ENCODE results near the gene CADM2.

CADM2 gene

DNA sequence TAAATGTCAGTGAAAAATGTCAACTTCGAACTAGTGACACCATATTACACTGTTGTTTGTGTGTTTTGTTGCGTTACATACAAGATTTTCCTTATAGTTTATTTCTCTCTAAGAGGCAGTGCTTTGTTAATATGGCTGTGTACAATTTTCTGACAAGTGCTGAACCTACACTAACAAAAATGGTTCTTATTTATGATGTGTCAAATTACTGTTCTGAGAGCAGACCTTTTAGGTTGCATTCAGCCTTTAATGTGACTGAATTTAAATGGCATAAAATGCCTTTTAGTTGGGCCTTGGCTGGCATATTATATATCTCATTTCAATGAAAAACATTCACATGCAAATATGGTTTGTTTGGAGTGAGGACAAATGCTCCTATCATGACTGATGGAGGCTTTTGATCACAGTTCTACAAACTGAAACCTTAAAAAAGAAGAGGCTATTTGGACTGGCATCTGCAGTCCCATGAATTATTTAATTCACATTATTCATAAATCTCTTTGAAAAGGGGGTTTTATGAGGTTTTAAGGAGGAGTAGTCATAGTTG lies 750.6 kb downstream of the CADM2 start:
- no peak for DNase-seq

- DNase-seq = no peak
Observed at GRCh38 chr3:85710490-85710889, 751.7 kb downstream of the CADM2 start.

GRCh38 chr3:85721409-85722145 lies 762.8 kb downstream of the CADM2 start:
- no peak for DNase-seq

- DNase-seq = no peak
Observed at GRCh38 chr3:85725809-85726208, 767.0 kb downstream of the CADM2 start.

DNA sequence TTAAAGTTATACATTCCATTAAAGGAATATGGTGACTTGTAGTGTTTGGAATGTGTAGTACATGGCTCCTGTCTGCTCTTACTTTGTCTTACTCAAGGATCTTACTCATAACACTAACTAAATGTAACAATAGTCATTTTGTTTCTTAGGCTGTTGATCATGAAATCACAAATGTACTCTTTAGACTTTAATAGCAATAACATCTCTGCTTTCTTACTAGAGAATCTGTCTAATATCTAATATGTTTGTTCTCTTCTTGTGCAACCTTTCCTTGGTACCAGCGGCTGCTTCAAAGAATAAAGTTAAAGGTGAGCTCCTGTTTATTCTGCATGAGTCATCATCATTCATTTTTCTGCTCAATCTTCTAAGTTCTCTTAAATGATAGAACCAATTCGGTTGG lies 767.5 kb downstream of the CADM2 start:
- no peak for DNase-seq

DNA sequence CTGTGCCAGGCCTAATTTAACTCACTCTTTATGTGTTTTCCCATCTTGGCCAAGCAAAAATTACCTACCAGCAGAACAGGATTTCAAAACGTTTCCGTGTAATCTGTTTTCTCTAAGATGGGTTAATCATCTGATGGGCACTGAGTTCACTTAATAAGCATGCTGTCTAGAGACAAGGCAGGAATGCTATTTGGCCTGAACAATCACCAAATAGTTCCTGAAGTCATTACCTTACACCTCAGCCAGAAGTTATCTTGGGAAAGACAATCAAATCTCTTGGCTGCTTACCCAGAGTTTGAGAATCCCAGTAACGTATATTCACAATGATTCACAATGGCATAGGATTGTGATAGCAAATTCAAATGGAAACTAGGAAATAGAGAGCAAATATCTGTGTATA lies 779.1 kb downstream of the CADM2 start:
- DNase-seq = no peak

DNA sequence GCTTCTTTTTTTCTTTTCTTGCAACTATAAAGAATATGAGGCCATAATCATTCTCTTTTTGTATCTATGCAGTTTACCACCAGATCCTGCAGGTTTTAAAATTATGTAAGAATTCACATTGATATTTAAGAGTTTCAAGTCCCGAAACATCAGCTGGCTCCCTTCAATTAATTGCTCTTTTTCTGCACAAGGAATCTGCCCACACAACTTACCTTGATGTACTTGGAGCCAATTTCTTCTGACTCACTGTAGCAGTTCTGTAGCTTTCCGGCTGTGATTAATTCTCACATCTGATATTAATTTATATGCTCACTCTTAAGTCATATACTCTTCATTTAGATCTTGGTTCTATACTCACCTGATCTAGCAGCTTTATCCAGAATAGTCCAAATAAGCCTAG lies 781.8 kb downstream of the CADM2 start:
- no peak for DNase-seq

DNA sequence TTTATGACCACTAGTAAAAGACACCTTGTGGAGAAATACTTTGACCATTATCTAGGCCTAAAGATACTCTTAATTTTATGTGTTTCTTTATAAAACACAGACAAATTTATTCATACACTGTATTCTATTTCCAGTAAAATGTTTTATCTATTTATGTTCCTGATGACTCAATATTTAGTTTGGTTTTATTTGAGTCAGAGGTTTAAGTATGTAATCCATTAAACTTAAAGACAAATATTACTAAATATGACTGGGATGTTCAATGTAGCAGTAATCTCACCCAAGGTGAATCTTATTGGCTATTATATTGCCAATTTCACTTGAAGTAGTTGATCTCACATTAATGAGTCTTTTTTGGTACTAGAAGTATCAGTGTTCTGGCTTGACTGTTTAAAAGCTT lies 799.7 kb downstream of the CADM2 start:
- no peak for DNase-seq

- DNase-seq = no peak
Observed at GRCh38 chr3:85760342-85760741, 801.6 kb downstream of the CADM2 start.

DNA sequence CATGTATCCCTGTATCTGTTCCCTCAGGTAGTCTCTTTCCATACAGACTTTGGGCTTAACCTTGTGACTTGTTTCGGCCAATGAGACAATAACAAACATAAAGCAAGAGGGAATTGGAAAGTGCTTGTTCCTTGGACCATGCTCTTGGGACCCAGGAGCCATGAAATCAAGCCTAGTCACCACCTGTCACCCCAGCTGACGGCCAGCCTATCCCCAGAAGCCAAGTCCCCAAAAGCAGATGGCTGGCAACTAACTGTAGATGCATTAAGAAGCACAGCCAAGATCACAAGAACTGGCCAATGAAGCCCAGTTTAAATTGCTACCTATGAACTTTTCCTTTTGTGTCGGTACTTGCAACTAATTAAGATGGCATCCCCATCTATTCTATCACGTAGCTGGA lies 822.0 kb downstream of the CADM2 start:
- no peak for DNase-seq

DNA sequence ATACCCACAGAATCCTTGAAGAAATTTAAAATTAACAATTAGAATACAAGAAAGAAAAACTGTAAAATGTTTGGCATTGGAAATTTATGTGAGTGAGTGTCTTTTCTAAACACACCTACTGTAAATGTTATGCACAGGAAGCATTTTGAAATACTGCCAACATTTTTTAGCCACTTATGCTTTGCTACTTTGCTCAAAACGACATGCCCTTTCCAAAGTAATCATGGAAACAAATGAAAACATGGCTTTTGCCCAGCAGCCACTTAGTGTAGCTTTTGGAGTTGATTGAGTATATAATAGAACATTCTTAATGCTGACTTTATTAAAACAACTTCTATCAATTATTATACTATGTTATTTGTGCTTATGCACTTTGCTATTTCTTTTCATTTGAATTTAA lies 823.0 kb downstream of the CADM2 start:
- DNase-seq = no peak

DNA sequence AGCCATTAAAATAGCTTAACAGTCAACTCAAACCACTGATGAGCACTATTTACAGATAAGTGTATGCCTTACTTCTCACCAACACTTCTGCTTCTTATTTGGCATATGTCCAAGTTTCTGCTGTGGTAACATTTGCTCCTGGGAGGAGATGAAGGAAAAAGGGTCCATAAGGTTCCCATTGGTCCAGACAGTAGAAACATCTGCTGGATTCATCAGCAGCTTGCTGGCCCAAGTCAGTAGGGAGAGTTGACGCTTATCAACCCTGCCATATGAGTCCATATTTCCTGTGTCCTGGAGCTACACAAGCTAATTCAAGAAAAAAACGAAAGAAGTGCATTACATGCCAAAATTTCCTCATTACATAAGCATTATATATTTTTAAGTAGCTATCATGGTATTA lies 824.5 kb downstream of the CADM2 start:
- no peak for DNase-seq

DNA sequence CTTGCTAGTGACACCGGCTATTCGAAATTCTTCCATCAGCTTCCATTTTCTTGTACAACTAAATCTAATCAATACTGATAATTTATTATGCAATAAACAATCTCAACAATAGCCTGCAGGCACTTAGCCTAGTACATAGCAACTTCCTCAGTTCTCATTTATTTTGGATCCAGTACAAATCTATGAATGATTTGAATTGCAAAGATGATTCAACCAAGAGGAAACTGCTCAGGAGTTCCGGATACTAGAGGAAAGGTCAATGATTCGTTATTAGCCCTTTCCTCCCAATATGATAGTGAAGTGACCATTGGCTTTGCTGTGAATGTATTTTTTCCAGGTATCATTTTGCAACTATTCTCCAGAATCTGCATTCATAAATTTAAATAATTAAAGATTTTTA lies 827.0 kb downstream of the CADM2 start:
- DNase-seq = no peak

DNA sequence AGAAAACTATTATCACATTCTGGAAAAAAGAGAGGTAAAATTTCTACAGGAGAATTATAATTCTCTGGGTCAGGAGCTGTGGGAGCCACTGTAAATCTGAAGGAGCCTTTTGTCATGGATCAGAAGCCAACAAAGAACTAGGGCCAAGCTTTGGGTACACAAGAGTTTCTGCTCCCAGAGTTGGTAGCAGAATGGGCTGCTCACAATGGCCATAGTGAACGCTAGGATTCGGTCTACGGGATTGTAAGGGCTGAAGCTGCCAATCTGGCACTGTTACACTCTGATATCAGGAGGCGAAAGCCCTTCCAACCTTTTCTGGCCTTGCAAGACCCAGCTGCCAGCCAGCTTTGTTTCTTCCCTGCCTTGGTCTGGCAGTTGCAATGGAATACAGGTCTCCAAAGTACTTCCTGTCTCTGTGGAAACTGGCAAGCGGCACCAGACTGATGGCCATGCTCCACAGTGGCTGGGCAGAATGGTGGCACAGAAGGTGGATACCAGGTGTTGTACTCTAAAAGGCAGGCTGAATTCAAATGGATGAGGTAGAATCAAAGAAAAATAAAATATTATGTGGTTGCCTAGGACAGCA lies 831.7 kb downstream of the CADM2 start:
- no peak for DNase-seq

DNA sequence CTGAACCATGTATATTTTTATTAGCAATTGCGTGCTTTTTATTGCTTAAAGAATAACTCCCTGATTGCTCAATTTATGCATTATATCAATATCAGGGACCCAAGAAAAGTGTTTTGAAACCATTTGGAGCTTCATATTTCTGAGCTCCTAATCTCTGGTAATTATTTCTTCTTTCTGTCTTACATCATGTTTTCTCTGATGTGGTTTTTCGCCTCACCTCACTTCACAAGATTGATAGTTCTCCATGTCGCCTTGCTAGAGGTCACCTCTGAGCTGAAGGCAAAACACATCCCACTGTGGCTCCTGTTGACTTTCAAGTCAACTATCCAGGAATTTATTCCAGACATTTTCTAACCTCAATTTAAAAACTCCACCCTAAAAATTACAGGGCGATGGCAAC lies 837.4 kb downstream of the CADM2 start:
- no peak for DNase-seq

DNA sequence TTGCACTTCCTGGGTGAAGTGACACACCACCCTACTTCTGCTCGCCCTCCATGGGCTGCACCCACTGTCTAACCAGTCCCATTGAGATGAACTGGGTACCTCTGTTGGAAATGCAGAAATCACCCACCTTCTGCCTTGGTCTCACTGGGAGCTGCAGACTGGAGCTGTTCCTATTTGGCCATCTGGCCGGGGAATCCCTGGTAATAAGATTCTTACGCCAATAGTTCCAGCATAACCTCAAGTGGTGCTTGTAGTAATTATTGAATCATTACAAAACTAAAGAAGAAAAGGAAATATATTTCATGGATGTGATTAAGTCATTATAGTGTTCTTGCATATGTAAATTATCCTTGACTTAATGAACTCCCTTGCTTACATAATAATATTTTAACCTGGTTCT lies 841.9 kb downstream of the CADM2 start:
- no peak for DNase-seq

- no peak for DNase-seq
Observed at GRCh38 chr3:85801955-85802354, 843.2 kb downstream of the CADM2 start.

DNA sequence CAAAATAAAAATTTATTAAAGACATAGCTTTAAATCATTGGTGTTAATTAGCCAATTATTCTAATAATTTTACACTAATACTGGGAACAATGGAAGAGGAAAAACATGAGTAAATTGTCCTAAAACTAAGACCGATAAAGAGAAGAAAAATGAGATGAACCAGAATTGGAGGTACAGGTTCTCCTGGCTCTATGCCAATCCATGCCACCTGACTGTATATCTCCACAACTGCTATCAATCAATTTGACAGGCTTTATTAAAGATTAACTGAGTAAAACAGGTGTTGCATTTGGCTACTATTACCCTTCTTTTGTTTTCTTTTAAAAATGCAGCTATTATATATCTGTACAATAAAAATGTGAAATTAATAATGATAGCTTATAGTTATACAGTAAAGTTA lies 850.0 kb downstream of the CADM2 start:
- no peak for DNase-seq

- DNase-seq = no peak
Observed at GRCh38 chr3:85821130-85821756, 862.5 kb downstream of the CADM2 start.

- DNase-seq = no peak
Observed at GRCh38 chr3:85835857-85836440, 877.2 kb downstream of the CADM2 start.

GRCh38 chr3:85837402-85837801 lies 878.6 kb downstream of the CADM2 start:
- DNase-seq = no peak

GRCh38 chr3:85838921-85839320 lies 880.1 kb downstream of the CADM2 start:
- no peak for DNase-seq

DNA sequence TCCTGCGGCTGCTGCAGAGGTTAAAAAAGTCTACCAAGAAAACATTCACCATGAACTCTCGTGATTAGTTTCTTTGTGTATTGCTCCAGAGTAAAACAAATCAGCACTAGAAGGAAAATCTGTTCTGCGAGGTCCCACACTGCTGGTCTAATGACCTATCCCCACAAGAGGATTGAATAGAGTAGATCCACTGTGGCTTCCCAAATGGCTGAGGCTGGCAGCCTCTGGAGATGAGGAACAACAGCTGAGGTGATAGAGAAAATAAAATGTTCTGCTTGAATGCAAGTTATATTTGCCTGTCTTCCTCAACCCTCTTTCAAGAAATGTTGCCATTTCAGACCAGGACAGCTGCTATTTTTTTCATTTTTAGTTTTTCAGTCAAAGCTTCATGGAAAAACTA lies 883.3 kb downstream of the CADM2 start:
- no peak for DNase-seq

DNA sequence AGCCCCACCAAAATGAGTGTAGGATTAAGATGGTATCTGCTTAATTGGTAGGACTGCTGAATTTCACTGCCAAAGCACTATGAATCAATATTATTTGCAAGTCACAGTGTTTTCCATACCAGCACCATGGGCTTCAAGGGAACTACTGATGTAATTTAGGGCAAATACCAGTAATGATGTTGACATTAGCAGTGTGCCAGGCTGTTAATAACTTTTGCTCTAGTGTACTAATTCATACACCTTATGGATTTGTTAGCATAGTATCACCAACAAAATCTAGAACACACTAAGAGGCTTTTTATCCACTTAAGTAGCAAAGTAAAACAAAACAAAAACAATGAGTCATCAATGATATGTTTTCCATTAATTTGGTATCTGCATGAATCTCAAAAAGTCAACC lies 888.2 kb downstream of the CADM2 start:
- DNase-seq = no peak
